HG03139 (cell line): ENCODE results near the gene TBC1D5.
"Not testable (repeated sequence)": the region's sequence is repeated elsewhere in the genome, so short reads cannot be mapped to it uniquely, and the experiment has no call there.

Source experiments
- ATAC-seq: cut with Tn5 transposase; IDR thresholded peaks from one replicate; pipeline ENCODE4 v1.9.1; 2021; ENCODE audit not compliant: unreplicated experiment

TBC1D5 gene

GRCh38 chr3:17648630-17649355 lies 93.6 kb downstream of the TBC1D5 start:
- not testable (repeated sequence) for ATAC-seq

- ATAC-seq = no peak
Measured at GRCh38 chr3:17645074-17645698, 97.2 kb downstream of the TBC1D5 start.

- ATAC-seq = no peak
Measured at GRCh38 chr3:17643691-17644090, 98.7 kb downstream of the TBC1D5 start.

- no peak for ATAC-seq
Measured at GRCh38 chr3:17642474-17642873, 100.0 kb downstream of the TBC1D5 start.

GRCh38 chr3:17640466-17640865 lies 102.0 kb downstream of the TBC1D5 start:
- ATAC-seq = no peak

- ATAC-seq = no peak
Measured at GRCh38 chr3:17639765-17640164, 102.7 kb downstream of the TBC1D5 start.

GRCh38 chr3:17639257-17639656 lies 103.2 kb downstream of the TBC1D5 start:
- no peak for ATAC-seq

GRCh38 chr3:17638356-17638755 lies 104.1 kb downstream of the TBC1D5 start:
- ATAC-seq = no peak

GRCh38 chr3:17635675-17636074 lies 106.8 kb downstream of the TBC1D5 start:
- not testable (repeated sequence) for ATAC-seq

- no peak for ATAC-seq
Measured at GRCh38 chr3:17634964-17635363, 107.5 kb downstream of the TBC1D5 start.

- ATAC-seq = no peak
Measured at GRCh38 chr3:17634201-17634600, 108.2 kb downstream of the TBC1D5 start.

- ATAC-seq = no peak
Measured at GRCh38 chr3:17632401-17633100, 109.9 kb downstream of the TBC1D5 start.

- no peak for ATAC-seq
Measured at GRCh38 chr3:17631609-17632008, 110.8 kb downstream of the TBC1D5 start.

- no peak for ATAC-seq
Measured at GRCh38 chr3:17629400-17629799, 113.0 kb downstream of the TBC1D5 start.

GRCh38 chr3:17626395-17626794 lies 116.0 kb downstream of the TBC1D5 start:
- no peak for ATAC-seq

- no peak for ATAC-seq
Measured at GRCh38 chr3:17625133-17625532, 117.3 kb downstream of the TBC1D5 start.

GRCh38 chr3:17623464-17623863 lies 119.0 kb downstream of the TBC1D5 start:
- no peak for ATAC-seq

GRCh38 chr3:17619968-17620367 lies 122.5 kb downstream of the TBC1D5 start:
- ATAC-seq = no peak

GRCh38 chr3:17613017-17613416 lies 129.4 kb downstream of the TBC1D5 start:
- not testable (repeated sequence) for ATAC-seq

GRCh38 chr3:17607905-17608304 lies 134.5 kb downstream of the TBC1D5 start:
- no peak for ATAC-seq

- no peak for ATAC-seq
Measured at GRCh38 chr3:17605934-17606333, 136.5 kb downstream of the TBC1D5 start.

GRCh38 chr3:17605032-17605431 lies 137.4 kb downstream of the TBC1D5 start:
- no peak for ATAC-seq
